ENCODE measurements around the gene C3orf22. TPM values are rescaled to one million over a fixed set of nuclear protein-coding genes. Genes with fewer than 3 reads are reported as not detected.

The C3orf22 gene
- total RNA-seq, 1 donor, result not detected

- no peak for DNase-seq (ENCODE audit: low read depth in 2 of 3, low spot score in 2 of 3)
These were observed 1.4 kb downstream of the C3orf22 start for GRCh38 chr3:126557415-126557745.

- DNase-seq (ENCODE audit: low read depth in 2 of 3, low spot score in 2 of 3), result no peak
These were observed 1.9 kb downstream of the C3orf22 start for GRCh38 chr3:126556637-126557414.

GRCh38 chr3:126555795-126556636 is 2.7 kb downstream of the C3orf22 start:
- DNase-seq (ENCODE audit: low read depth in 2 of 3, low spot score in 2 of 3), result no peak

DNA sequence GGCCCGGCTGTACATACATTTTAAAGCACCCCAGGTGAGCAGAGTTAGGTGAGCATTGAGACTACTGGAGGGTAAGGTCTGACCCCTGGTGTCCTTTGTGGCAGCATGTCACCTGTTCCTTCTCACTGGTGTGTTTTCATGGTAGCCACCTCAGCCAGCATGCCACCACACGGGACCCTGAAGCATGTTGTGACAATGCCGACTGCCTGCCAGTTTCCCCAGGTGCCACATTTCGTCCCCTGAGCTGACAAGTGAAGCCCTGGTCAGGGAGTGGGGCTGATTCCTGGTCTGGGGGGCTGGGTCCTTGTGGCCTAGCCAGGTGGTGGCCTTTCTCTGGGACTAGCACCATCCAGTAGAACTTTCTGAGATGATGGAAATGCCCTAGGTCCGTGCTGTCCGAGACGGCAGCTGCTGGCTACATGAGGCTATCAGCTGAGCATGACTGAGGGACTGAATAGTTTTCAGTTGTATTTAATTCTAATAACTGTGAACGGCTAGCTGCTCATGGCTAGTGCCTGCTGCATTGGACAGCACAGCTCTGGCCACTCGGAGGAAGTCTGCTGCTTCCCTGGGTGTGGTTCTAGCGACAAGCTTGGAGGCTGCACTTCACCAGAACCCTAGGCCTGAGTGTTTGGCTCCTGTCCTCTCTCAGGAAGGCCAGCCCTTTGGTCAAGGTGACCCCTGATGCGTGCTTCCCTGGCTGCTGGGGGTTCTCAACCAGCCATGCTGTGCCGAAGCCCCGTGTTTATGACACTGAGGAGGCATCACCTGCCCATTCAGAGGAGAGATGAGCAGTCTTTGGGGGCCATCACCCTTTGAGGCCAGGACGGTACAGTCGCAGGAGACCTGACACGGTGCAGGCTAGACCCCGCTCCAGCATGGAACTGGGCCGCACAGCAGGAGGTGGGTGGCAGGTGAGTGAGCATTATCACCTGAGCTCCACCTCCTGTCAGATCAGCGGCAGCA is 3.9 kb downstream of the C3orf22 start:
- DNase-seq (ENCODE audit: low read depth in 2 of 3, low spot score in 2 of 3), result no peak

- no peak for DNase-seq (ENCODE audit: low read depth in 2 of 3, low spot score in 2 of 3)
These were observed 5.2 kb downstream of the C3orf22 start for GRCh38 chr3:126553284-126554084.

- no peak for DNase-seq (ENCODE audit: low read depth in 2 of 3, low spot score in 2 of 3)
These were observed 5.9 kb downstream of the C3orf22 start for GRCh38 chr3:126552688-126553283.

DNA sequence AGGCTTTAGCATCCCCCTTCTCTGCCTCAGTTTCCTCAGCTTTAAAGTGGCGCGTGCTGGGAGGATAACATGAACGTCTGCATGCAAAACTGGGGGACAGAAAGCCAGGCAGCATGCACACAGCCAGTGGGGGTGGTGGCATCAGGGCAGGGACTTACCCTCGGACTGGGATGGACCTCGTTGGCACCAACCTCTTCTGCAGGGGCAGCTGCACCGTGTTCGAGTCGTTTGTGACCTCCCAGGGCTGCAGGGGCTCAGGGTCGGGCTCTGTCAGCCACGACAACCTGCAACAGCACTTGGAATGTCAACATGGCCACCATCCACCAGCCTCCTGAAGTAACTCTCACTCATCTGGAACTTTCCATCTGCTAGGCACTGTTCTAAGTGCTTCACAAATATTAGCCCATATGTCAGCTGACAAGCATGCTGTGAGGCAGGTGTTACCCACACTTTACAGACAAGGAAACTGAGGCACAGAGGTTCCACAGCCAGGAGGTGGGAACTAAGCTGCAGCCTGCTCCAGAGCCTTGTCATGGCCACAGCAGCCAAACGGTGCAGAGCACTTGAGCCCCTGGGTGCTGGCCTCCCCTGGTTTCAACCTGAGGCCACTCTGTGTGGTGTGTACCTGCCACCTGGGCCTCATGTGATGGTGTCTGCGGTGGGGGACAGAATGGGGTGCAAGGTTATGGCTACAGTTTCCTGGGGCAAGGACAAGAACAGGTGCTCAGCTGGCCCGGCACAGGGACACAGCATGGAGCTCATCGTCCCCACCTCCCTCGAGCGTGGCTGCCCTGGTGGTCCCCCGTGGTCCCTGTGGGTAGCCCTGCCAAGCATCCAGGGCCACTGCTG is 6.7 kb downstream of the C3orf22 start:
- no peak for DNase-seq (ENCODE audit: low read depth in 2 of 3, low spot score in 2 of 3)

DNA sequence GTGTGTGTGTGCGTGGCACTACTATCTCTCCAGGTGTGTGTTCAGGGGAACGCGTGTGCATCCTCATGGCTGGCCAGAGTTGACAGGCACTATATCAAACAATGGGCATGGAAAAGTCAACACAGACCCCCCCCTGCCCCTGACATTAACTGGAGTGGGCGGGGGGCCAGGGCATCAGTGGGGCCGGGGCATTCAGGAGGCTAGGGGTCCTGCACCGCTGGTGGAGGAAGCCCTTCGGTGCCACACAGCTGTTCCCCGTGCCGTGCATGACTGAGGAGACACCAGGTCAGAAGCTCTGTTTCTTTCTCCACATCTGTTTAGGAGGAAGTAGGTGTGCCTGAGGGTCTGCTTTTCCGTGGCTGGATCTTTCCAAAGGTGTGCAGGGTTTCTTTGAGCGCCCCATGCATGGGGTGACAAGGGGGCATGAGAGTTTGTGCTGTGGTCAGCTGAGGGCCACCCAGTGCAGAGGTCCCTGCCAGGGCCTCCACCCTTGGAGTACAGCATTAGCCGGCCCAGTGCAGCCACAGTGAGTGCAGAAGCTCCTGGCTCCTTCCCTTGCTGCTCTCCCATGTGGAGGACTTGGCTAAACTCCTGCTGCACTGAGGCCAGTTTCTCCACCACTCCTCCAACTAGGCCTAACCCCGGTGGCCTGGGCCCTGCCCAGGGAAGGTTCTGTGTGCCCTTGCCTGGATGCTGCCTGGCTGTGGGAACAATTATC is 7.5 kb downstream of the C3orf22 start:
- peak in 1 of 3 donors; percentile 39 for DNase-seq (ENCODE audit: low read depth in 2 of 3, low spot score in 2 of 3)

- no peak for DNase-seq (ENCODE audit: low read depth in 2 of 3, low spot score in 2 of 3)
These were observed 8.2 kb downstream of the C3orf22 start for GRCh38 chr3:126550488-126551051.

- DNase-seq (ENCODE audit: low read depth in 2 of 3, low spot score in 2 of 3), result no peak
These were observed 8.8 kb downstream of the C3orf22 start for GRCh38 chr3:126549861-126550487.

- DNase-seq (ENCODE audit: low read depth in 2 of 3, low spot score in 2 of 3), result no peak
These were observed 9.9 kb downstream of the C3orf22 start for GRCh38 chr3:126548556-126549466.

GRCh38 chr3:126547721-126548120 is 11.0 kb downstream of the C3orf22 start:
- DNase-seq (ENCODE audit: low read depth in 2 of 3, low spot score in 2 of 3), result no peak

GRCh38 chr3:126546549-126547239 is 12.0 kb downstream of the C3orf22 start:
- DNase-seq (ENCODE audit: low read depth in 2 of 3, low spot score in 2 of 3), result no peak

DNA sequence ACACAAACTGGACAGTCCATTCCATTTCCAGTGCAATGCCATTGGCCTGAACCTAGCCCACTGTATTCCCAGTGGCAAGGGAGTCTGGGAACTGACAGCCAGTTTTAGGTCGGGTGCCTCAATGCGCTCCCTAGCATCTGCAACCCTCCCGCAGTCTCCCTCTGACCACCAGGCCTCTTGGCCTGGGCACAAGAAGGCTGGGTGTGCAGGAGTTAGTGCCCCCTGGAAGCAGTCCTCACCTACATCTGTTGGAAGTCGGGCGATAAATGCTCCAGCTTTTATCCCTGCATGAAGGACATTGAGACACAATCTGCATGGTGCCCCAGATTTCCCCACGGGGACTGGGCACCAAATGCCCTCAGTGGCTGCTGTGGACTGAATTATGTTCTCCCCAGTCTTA is 12.7 kb downstream of the C3orf22 start:
- no peak for DNase-seq (ENCODE audit: low read depth in 2 of 3, low spot score in 2 of 3)

- no peak for DNase-seq (ENCODE audit: low read depth in 2 of 3, low spot score in 2 of 3)
These were observed 13.2 kb downstream of the C3orf22 start for GRCh38 chr3:126545544-126545943.

All from hematopoietic multipotent progenitor cell (in vitro differentiated cells).